Measurements from ENCODE around the gene PNN.
"Not testable (repeated sequence)": the region's sequence is repeated elsewhere in the genome, so short reads cannot be mapped to it uniquely, and the experiment has no call there.

Gene PNN

DNA sequence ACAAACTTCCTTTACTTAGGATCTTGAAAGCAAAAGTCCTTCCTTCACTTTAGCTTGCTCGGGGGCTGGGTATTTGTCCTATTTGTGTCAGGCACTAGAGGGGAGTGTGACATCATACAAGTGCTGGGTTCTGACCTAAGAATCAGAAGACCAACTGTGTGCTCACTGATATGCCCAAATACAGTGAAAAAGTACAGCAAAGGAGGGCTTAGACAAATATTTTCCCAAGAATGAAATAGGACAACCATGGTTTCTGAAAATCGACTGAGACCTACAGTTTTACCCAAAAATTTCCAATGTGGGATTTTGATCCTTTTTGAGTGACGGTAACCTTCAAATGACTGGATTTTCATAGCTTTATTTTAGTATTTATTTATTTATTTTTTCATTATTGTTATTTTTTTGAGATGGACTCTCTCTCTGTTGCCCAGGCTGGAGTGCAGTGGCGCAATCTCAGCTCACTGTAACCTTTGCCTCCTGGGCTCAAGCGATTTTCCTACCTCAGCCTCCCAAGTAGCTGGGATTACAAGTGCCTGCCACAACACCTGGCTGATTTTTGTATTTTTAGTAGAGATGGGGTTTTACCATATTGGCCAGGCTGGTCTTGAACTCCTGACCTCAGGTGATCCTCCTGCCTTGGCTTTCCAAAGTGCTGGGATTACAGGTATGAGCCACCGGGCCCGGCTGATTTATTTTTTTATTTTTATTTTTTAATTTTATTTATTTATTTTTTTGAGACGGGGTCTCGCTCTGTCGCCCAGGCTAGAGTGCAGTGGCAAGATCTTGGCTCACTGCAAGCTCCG is 56.9 kb downstream of the PNN start:
- not testable (repeated sequence) for H3K9me3 ChIP-seq (ENCODE audit: severe bottlenecking); DNase-seq (ENCODE audit: low spot score); H3K27me3 ChIP-seq (ENCODE audit: insufficient read depth, poor library complexity, severe bottlenecking); H3K27ac ChIP-seq (ENCODE audit: poor library complexity, severe bottlenecking); H3K36me3 ChIP-seq (ENCODE audit: low read depth); H3K4me3 ChIP-seq (ENCODE audit: severe bottlenecking)
- TF ChIP-seq, protein P1, sequence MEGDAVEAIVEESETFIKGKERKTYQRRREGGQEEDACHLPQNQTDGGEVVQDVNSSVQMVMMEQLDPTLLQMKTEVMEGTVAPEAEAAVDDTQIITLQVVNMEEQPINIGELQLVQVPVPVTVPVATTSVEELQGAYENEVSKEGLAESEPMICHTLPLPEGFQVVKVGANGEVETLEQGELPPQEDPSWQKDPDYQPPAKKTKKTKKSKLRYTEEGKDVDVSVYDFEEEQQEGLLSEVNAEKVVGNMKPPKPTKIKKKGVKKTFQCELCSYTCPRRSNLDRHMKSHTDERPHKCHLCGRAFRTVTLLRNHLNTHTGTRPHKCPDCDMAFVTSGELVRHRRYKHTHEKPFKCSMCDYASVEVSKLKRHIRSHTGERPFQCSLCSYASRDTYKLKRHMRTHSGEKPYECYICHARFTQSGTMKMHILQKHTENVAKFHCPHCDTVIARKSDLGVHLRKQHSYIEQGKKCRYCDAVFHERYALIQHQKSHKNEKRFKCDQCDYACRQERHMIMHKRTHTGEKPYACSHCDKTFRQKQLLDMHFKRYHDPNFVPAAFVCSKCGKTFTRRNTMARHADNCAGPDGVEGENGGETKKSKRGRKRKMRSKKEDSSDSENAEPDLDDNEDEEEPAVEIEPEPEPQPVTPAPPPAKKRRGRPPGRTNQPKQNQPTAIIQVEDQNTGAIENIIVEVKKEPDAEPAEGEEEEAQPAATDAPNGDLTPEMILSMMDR (IDR thresholded peaks at IDR 0.05; ENCODE audit: poor library complexity, severe bottlenecking), result peak; percentile 56
- ATAC-seq (ENCODE audit: low read depth), result peak; percentile 73
- H3K4me1 ChIP-seq (ENCODE audit: insufficient read depth, poor library complexity, severe bottlenecking), result peaks cover 21% of the 10 kb centered on the region

Data from RWPE2 (cell line).